Breast epithelium (tissue), 3 donors: Measurements from ENCODE around the gene BTRC.

Experiments used
- POLR2A ChIP-seq: fragments of 450-650 bp; IDR thresholded peaks from one replicate; pipeline ENCODE4 v1.6.1; 2016; ENCODE audit warnings: antibody characterized with exemption, mild to moderate bottlenecking, moderate library complexity
- POLR2AphosphoS5 ChIP-seq, 3 donors: sonication (generic); formaldehyde crosslinking; IDR thresholded peaks; one replicate each; pipeline ENCODE4 v1.6.1; 2017; ENCODE audit warnings: antibody characterized with exemption in 3 of 3
- TF ChIP-seq, protein P1 (sequence below), 3 donors: fragments of 450-650 bp; IDR thresholded peaks; one replicate each; pipeline ENCODE4 v1.5.1; 2016 to 2017; ENCODE audit warnings: antibody characterized with exemption in 3 of 3, mild to moderate bottlenecking in 3 of 3, moderate library complexity in 3 of 3

DNA sequence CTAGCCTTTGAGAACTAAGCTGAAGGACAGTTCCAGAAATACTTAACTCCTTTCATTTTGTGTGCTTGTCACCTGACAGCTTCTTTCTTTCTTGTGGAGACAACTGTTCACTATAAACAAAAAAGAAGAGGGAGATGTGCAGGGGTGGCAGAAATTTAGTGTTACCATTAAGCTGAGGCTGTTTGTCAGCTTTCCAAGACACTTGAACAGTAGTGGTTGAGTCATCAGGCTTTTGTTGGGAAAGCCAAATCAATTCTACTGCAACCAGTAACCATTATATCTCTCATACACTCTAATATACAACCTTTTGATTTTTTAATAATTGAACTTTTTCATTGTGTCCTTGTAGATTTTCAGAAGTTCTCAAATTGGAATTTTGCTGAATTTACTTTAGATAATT, 158.8 kb downstream of the BTRC start:
- TF ChIP-seq, protein P1, sequence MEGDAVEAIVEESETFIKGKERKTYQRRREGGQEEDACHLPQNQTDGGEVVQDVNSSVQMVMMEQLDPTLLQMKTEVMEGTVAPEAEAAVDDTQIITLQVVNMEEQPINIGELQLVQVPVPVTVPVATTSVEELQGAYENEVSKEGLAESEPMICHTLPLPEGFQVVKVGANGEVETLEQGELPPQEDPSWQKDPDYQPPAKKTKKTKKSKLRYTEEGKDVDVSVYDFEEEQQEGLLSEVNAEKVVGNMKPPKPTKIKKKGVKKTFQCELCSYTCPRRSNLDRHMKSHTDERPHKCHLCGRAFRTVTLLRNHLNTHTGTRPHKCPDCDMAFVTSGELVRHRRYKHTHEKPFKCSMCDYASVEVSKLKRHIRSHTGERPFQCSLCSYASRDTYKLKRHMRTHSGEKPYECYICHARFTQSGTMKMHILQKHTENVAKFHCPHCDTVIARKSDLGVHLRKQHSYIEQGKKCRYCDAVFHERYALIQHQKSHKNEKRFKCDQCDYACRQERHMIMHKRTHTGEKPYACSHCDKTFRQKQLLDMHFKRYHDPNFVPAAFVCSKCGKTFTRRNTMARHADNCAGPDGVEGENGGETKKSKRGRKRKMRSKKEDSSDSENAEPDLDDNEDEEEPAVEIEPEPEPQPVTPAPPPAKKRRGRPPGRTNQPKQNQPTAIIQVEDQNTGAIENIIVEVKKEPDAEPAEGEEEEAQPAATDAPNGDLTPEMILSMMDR (IDR thresholded peaks at IDR 0.05): no peak
- TF ChIP-seq POLR2A: no peak
- no peak for TF ChIP-seq POLR2AphosphoS5 (IDR thresholded peaks at IDR 0.05)
